Coronary artery (tissue), 2 donors: ENCODE measurements around the gene PROK1.

Experiments
- DNase-seq: peaks from one replicate; pipeline ENCODE4 v3.0.0-alpha.2; 2017; ENCODE audit warnings: low spot score
- H3K27ac ChIP-seq, 2 donors: fragments of 200-600 bp; sonication (generic); one replicate each; pipeline ENCODE4 v1.5.1; 2016 to 2019
- H3K4me3 ChIP-seq: fragments of 200-600 bp; sonication (generic); 2 replicates; pipeline ENCODE4 v1.5.1; 2016; ENCODE audit warnings: mild to moderate bottlenecking, moderate library complexity
- TF ChIP-seq, protein P1 (sequence below): fragments of 200-600 bp; sonication (generic); IDR thresholded peaks from one replicate; pipeline ENCODE4 v1.5.1; 2019; ENCODE audit warnings: antibody characterized with exemption

PROK1 gene

GRCh38 chr1:110480356-110481096, 29.6 kb downstream of the PROK1 start:
- TF ChIP-seq, protein P1, sequence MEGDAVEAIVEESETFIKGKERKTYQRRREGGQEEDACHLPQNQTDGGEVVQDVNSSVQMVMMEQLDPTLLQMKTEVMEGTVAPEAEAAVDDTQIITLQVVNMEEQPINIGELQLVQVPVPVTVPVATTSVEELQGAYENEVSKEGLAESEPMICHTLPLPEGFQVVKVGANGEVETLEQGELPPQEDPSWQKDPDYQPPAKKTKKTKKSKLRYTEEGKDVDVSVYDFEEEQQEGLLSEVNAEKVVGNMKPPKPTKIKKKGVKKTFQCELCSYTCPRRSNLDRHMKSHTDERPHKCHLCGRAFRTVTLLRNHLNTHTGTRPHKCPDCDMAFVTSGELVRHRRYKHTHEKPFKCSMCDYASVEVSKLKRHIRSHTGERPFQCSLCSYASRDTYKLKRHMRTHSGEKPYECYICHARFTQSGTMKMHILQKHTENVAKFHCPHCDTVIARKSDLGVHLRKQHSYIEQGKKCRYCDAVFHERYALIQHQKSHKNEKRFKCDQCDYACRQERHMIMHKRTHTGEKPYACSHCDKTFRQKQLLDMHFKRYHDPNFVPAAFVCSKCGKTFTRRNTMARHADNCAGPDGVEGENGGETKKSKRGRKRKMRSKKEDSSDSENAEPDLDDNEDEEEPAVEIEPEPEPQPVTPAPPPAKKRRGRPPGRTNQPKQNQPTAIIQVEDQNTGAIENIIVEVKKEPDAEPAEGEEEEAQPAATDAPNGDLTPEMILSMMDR, result no peak
- no peak overlapping the region for H3K4me3 ChIP-seq
- DNase-seq, result no peak

DNA sequence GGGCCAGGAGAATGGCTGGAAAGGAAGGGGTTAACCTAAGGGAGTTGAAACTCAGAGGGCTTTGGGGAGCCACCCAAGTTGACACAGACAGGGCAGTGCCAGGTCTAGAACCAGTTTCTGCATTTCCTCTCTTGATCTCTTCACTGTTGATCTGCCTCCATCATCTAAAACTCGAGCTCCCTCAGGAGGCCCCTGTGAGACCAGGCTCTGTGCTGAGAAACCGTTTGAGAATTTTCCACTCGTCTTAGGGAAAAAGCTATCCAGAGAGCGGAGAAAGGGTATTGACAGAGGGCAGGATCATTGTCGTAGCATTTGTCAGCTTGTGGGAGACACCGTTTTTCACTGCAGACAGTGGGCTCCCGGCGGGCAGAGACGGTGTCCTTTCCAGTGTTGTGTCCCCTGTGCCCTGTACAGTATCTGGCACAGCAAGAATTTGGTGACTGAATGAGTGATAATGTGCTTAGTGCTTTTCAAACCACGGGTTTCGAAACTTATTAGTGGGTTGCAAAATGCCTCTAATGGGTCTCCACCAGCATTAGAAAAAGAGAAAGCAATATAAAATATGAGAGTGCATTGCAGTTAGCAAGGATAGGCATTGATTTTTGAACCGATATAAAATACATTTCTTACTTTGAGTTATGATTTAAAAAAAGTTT, 31.1 kb downstream of the PROK1 start:
- Histone ChIP-seq H3K27ac (no peak overlapping the region), H3K4me3 (no peak overlapping the region)
- TF ChIP-seq, protein P1, result no peak
- no peak for DNase-seq

More at GRCh38 chr1:110480356-110481096, 29.6 kb downstream of the PROK1 start:
- H3K27ac ChIP-seq, result no peak overlapping the region

- Histone ChIP-seq H3K4me3 (no peak overlapping the region), H3K27ac (no peak overlapping the region)
- no peak for DNase-seq
- TF ChIP-seq, protein P1, result no peak
Measured at GRCh38 chr1:110482662-110483307, 31.8 kb downstream of the PROK1 start.

DNA sequence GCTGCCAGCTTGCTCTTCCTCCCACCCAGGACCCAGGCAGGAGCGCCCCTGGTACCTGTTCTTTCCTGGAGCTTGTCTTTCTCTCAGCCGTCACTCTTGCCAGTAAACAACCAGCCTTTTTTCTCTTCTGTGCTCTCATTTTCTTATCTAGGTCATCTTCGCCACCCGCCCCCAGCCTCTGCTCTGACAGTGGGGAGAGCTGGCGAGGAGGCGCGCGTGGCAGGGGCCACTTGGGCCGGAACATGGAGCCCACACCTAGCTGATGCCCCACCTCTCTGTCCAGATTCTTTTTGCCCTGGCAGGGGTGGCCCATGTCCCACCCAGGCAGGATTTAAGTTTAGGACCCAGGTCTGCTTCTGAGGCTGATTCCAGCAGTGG, 32.3 kb downstream of the PROK1 start:
- no peak for DNase-seq
- Histone ChIP-seq H3K4me3 (no peak overlapping the region), H3K27ac (no peak overlapping the region)
- TF ChIP-seq, protein P1, result no peak

DNA sequence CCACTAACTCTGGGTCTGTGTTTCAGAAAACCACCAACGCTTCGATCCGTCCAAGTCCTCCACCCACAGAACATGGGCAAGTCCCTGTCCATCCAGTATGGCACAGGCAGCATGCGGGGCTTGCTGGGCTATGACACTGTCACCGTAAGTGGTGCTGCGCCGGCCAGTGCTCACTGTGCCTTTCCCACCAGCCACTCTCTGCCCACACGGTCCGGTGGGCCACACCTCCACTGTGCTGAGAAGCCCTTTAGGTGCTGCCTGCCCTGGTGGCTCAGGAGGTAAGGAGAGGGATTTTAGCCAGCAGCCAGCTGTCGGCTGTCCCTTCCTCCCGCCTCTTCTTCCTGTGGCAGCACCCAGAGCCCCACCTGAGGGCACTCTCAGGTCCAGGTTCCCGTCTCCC, 33.9 kb downstream of the PROK1 start:
- DNase-seq, result no peak
- TF ChIP-seq, protein P1, result no peak
- Histone ChIP-seq H3K27ac (no peak overlapping the region), H3K4me3 (no peak overlapping the region)

GRCh38 chr1:110485725-110486124, 34.8 kb downstream of the PROK1 start:
- Histone ChIP-seq H3K27ac (no peak overlapping the region), H3K4me3 (no peak overlapping the region)
- no peak for DNase-seq
- TF ChIP-seq, protein P1, result no peak
